Mammary microvascular endothelial cell (primary cell): ENCODE measurements around the gene KDM1B. TPM values are rescaled to one million over a fixed set of nuclear protein-coding genes. Genes with fewer than 3 reads are reported as not detected.

ENCODE experiments used
- total RNA-seq: library from RNA; depleted of rRNA; stranded (reverse); fragments of >200 nt; gene quantifications from 2 replicates; pipeline ENCODE4 v1.2.3, GENCODE V29; 2015

KDM1B gene
- 10.3 and 12.6 TPM in 2 replicates for total RNA-seq

GRCh38 chr6:18155150-18155863, at the start of gene KDM1B:
TSS of gene KDM1B (plus strand) at chr6:18155422. CDS start at chr6:18159896, 4,474 bp downstream.

GRCh38 chr6:18122128-18123093, 32.8 kb upstream of the KDM1B start, which contains the start of gene NHLRC1:
TSS of gene NHLRC1 (minus strand) at chr6:18122677. CDS start at chr6:18122606, 71 bp downstream.

GRCh38 chr6:18154507-18155149, 594 bp upstream of the KDM1B start, which contains the start of gene TPMT:
TSS of gene TPMT (minus strand) at chr6:18155077. CDS start at chr6:18149127, 5,950 bp downstream.

GRCh38 chr6:18264219-18264922, 109.1 kb downstream of the KDM1B start, which contains the start of gene DEK:
TSS of gene DEK (minus strand) at chr6:18264530. CDS start at chr6:18263987, 543 bp downstream.

Other genes starting within 250 kb of the KDM1B start
- 83.4 and 83.5 TPM in 2 replicates for gene KIF13A, start 167.8 kb upstream of the KDM1B start, total RNA-seq
- gene NHLRC1, start 32.7 kb upstream of the KDM1B start, total RNA-seq: 2.9 TPM in 2 replicates
- gene TPMT, start 345 bp upstream of the KDM1B start, total RNA-seq: 21.3 and 25.8 TPM in 2 replicates
- 130 and 135 TPM in 2 replicates for gene DEK, start 109.1 kb downstream of the KDM1B start, total RNA-seq
- 74.5 and 77.0 TPM in 2 replicates for gene RNF144B, start 231.9 kb downstream of the KDM1B start, total RNA-seq